GM13977 (cell line): ENCODE results near the gene RB1.

ENCODE experiments used
- DNase-seq: peaks from one replicate; pipeline ENCODE4 v3.0.0; 2012; ENCODE audit warnings: low spot score
- in situ Hi-C: fragments of 300-500 bp; cut with MboI; formaldehyde crosslinking; loops from one replicate; pipeline ENCODE4 v1.12.0; 2022; ENCODE audit warnings: low sequenced_read_pairs, low pct_unique_long_range_greater_than_20kb, mixed read lengths, inconsistent platforms; ENCODE audit not compliant: unreplicated experiment
- TF ChIP-seq, protein P1 (sequence below): IDR thresholded peaks from 2 replicates; pipeline ENCODE4 v1.5.1; 2012; ENCODE audit warnings: mild to moderate bottlenecking, control low read depth; ENCODE audit not compliant: insufficient read depth; ENCODE audit errors: extremely low read depth, missing control alignments

The RB1 gene

DNA sequence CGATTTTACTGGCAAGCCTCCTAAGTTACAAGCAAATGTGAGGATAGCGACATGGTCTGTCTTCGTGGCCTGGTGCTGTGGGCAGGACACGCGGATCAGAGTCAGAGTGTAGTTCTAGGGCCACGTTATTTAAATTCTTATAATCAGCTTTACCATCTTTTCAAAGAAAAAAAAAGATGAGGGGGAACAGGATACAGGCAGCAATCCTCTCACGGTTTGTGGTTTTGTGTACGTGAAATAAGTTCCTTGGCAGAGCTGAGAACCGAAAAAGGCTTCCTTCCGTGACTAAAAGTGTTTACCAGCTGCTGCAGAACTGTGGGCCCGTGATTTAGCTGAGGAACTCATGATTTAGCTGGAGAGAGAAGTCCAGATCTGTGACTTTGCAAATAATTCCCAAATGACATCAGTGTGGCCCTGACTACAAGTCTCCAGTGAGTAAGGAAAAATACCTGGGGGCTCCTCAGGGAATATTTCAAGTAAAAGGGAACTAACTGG, 202.1 kb downstream of the RB1 start:
- TF ChIP-seq, protein P1, sequence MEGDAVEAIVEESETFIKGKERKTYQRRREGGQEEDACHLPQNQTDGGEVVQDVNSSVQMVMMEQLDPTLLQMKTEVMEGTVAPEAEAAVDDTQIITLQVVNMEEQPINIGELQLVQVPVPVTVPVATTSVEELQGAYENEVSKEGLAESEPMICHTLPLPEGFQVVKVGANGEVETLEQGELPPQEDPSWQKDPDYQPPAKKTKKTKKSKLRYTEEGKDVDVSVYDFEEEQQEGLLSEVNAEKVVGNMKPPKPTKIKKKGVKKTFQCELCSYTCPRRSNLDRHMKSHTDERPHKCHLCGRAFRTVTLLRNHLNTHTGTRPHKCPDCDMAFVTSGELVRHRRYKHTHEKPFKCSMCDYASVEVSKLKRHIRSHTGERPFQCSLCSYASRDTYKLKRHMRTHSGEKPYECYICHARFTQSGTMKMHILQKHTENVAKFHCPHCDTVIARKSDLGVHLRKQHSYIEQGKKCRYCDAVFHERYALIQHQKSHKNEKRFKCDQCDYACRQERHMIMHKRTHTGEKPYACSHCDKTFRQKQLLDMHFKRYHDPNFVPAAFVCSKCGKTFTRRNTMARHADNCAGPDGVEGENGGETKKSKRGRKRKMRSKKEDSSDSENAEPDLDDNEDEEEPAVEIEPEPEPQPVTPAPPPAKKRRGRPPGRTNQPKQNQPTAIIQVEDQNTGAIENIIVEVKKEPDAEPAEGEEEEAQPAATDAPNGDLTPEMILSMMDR: no peak
- in situ Hi-C loops: no loop called here
- DNase-seq: peak; percentile 63

DNA sequence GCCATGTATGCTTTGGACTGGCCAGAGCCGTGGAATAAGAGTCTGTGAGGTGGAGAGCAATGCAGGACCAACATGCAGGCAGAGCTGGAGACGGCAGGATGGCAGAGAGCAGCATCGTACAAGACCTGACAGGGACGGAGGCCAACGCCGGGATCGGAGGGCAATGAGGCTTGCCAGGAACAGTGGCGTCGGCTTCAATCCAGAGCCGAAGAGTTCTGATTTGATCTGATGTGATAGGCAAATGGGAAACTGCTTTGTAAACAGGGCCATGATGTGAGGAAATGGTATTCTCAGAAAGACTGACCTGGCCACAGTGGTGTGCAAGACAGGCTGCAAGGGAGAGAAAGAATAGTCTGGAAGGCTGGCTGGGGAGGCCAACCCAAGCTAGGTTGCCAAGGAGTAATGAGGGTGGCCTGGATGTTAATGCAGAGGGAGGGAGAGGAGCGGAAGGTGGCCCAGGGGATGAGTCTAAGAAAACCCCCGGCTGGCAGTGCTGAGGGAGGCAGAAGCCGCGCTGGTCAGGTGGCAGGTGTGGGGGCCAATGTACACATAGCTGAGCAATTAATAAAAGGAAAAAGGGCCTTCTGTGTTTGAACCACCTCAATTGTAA, 202.6 kb downstream of the RB1 start:
- in situ Hi-C loops: no loop called here
- TF ChIP-seq, protein P1: no peak
- DNase-seq: no peak

DNA sequence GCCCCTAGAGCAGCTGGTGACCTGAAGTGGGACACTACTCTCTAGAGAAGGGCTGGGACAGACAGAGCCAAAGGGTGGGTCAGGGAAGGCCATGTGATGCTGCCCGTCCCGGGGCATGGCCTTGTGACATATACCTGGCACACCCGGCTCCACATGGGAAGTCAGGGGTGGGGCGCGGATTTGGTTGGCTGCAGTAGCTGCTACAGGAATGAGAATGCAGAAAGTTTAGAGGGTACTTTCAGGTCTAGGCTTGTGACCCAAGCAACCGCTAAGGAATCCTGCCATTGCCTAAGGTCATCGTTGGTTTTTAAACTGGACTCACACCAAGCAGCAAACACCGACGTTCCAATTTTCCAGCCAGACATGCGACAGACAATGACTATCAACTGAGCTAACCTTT, 203.5 kb downstream of the RB1 start:
- TF ChIP-seq, protein P1: no peak
- no peak for DNase-seq
- in situ Hi-C loops: no loop called here

DNA sequence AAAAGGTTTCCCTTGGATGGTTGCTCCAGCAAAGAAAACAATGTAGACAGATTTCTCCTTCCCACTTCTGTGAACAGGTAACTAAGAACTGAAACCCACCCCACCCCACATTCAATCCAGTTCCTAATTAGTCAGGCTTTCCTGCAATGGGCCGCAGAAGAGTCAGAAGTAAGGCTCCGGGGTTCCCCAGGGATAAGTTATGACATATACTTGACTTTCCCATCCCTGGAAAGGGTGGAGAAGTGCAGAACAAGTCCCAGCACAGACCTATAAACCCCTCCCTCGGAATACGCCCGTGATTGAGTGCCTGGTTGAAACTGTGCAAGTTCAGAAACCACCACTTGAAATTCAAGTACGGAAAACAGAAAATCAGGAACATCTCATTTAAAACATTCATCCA, 204.5 kb downstream of the RB1 start:
- no peak for DNase-seq
- TF ChIP-seq, protein P1: no peak
- in situ Hi-C loops: no loop called here

DNA sequence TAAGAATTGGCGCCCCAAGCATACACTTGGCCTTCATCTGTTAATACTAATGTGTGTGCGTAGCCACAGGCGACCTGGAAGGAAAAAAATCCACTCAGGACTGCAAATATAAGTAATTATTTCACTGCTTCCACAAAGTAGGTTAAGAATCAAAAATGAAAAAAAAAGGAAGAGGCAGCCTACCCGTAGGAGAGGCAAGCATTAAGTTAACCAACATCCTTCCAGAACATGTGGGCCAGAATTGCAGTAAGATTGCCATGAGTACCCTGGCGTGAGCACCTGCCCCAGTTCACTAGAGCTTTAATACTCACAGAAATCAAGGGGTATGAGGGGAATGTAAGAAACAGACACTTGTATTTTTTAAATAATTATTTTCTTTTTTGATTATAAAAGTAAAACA, 207.1 kb downstream of the RB1 start:
- in situ Hi-C loops: no loop called here
- TF ChIP-seq, protein P1: no peak
- DNase-seq: no peak

DNA sequence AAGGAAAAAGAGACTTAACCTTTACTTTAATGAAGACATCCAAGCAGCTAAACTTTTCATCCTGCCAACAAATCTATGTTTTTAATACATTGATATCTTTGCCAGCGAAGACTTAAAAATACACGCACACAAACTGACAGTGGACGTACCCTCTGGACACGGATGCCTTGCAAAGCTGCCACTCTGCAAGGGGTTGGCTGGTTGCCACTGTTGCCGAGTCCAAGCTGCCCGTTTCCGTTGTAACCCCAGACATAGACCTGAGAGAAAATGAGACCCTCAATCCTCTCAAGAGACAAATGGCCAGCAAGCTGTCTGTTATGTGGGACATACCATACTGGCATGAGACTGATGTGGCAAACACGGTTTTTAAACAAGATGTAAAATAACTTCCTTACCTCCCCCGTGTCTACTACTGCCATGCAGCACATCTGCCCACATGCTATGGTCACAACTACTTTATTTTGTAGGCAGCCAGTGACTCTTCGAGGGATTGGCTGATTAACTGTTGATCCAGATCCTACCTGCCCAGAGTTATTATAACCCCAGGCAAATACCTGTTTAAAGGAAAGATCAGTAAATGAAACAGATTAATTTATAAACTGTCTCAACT, 208.2 kb downstream of the RB1 start:
- no peak for DNase-seq
- TF ChIP-seq, protein P1: no peak
- in situ Hi-C loops: no loop called here
